AG08395 (cell line): ENCODE measurements around the gene BID.
"Not testable (repeated sequence)": the region's sequence is repeated elsewhere in the genome, so short reads cannot be mapped to it uniquely, and the experiment has no call there.

Experiments
- DNase-seq: peaks from one replicate; pipeline ENCODE4 v3.0.0; 2012; ENCODE audit warnings: mixed read lengths, low spot score

Gene BID

DNA sequence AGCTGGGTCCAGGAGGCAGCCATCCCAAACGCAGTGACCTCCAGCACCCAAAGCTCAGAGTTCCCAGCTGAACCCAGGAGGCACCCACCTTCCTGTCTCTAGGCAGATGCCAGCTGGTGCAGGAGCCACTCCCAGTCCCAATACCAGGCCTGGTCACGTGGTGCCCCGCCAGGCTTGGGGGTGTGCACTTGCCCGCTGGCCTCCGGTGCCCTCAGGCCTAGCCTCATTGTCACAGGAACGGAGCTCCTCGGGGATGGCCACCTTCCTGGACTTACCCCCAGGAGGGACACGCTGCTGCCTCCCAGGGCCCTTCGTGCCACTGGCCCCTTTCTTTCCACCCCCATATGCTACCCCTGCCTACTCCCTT lies 4.6 kb downstream of the BID start:
- no peak for DNase-seq

- DNase-seq, result no peak
Measured at GRCh38 chr22:17769013-17769715, 5.1 kb downstream of the BID start.

GRCh38 chr22:17767233-17768065 lies 6.8 kb downstream of the BID start:
- DNase-seq, result no peak

DNA sequence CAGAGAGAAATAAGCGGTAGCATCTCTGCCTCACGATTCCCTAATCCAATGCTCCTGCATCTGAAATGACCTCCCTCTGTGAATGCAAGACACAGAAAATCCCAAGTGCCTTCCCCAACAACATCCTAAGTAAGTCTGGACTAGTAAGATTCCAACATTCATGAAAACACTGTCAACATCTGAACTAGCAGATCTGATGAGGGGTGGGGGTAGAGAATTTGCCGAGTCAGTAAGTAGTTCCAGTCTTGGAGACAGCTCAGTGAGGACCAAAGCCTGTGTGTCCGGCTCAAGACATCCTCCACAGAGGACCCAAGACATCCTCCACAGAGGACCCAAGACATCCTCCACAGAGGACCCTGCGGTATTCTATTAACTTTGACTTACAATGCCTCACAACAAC lies 9.4 kb downstream of the BID start:
- not testable (repeated sequence) for DNase-seq

- no peak for DNase-seq
Measured at GRCh38 chr22:17764036-17764435, 10.2 kb downstream of the BID start.

DNA sequence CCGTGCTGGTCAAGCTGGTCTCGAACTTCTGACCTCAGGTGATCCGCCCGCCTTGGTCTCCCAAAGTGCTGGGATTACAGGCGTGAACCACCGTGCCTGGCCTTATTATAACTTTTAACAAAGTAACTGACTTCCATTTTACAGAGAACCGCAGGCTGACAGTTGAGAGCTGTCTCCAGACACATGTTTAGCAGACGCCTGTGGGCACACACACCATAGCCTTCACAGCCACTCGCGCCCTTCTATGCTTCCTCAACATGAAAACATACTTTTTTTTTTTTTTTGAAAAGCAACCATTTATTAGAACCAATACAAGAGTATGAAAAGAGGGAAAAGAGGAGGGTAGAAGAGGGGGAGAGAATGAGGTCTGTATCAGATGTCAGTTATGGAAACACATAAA lies 10.8 kb downstream of the BID start:
- not testable (repeated sequence) for DNase-seq

GRCh38 chr22:17761138-17761488 lies 13.2 kb downstream of the BID start:
- no peak for DNase-seq

GRCh38 chr22:17754233-17754925 lies 19.9 kb downstream of the BID start:
- no peak for DNase-seq

- DNase-seq, result no peak
Measured at GRCh38 chr22:17753401-17753989, 20.8 kb downstream of the BID start.

GRCh38 chr22:17751596-17751995 lies 22.7 kb downstream of the BID start:
- DNase-seq, result no peak

DNA sequence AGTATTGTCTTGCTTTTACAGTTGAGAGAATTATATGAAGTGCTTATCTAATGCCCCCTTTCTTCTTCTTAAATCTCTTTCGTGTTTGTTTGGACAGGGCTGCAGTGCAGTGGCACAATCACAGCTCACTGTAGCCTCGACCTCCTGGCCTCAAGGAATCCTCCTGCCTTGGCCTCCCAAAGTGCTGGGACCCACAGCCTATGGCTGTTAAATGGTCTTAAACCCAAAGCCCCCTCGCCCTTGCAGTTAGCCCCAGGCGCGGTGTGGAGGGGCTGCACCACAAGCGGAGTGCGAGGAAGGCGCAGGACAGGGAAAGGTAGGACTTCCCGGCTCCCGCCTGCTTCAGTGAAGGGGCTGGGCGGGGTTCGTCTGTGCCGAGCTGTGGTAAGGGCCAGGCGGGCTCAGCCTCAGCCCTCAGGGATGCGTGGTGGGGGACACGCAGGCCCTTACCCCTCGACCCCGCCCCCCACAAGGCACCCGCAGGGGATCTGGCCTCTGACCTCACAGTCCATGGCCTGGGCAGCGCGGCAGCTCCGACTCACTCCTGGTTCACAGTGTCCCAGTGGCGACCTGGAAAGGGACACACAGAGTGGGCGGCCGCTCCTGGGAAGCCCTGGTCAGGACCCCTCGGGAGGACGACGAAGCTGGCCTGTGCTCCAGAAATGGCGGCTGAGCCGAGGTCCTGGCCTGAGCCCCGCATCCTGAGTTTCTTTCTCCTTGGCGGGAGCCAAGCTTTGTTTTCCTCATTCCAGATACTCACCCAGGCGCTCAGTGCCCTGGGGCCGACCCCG lies 24.5 kb downstream of the BID start:
- DNase-seq, result no peak

DNA sequence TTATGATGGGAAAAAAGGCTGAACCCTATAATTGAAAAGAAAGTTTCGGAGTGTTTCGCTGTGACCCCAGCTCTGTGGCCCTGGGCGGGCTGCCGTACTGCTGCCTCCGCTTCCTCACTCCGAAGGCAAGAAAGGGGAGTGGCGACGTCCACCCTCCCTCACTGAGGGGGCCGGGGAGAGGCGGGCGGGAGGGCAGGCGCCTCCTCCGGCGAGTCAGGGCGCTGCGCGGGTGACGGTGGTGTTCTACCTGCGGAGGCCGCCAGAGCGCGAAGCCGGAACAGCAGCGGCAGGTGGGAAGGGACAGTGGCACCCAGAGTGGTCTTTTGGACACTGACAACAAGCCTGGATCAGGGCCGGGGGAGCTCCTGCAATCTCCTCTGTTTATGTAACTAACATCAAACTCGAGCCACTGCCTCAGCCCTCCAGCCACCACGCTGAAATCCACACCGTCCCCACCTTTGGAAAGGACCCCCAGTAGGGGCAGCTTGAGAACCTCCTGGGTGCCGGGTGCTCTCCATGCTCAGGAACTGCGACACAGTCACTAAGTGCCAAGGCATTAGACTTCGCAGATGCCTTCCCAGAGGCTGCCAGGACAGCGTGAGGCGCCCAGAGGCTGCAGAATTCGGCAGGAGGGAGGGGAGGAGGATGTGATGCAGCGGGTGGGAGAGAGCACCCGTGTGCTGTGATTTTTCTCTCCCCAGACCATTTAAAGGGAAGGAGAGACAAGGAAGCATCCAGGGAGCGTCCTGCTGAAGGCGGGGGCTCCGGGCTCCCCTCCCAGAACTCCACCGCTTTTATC lies 25.5 kb downstream of the BID start:
- no peak for DNase-seq

DNA sequence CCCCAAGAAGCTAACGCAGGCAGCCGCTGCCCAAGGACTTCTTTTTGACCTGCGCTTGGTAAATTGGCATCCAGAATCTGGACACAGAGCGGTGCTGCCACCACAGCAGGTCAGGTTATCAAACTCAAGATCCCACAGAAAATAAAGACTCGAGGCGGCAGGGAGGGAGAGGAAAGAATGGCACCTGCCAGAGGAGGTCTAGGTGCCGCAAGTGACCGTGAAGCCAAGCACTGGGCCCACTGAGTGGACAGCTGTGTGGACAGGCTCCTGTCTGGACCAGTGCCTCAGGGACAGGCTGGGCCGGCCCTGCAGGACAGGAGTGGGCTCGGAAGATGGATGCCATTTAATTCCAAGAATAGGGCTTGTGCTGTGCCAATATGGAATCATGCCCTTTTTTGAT lies 27.4 kb downstream of the BID start:
- no peak for DNase-seq

- no peak for DNase-seq
Measured at GRCh38 chr22:17744430-17744829, 29.8 kb downstream of the BID start.

DNA sequence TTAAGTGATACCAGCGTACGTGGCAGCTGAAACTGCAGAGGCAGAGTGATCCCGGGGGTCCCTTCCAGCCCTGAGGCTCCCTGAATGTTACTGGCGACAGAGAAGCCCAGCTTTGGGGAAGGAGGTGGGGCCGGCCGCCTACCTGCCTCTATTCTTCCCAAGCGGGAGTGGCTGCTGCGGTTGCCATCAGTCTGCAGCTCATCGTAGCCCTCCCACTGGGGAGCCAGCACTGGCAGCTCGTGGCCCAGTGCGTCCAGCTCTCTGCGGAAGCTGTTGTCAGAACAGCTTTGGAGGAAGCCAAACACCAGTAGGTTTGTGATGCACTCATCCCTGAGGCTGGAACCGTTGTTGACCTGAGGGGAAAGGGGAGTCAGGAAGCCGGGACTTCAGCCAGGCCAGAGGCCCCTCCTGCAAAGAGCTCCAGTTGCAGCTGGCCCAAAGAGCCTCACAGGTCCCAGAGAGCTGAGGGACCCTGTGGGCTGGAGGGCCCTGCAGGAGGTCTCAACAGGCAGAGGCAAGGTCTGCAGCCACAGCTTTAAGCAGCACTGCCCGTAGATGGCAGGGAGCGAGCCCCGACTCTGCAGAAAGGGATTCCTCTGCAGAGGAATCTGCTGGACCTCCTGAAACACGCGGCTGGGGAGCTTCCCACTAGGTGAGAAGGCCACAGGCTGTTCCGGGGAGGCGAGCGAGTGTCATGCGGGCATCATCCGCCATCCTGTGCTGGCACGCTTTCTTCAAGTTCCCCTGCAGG lies 30.4 kb downstream of the BID start:
- no peak for DNase-seq

DNA sequence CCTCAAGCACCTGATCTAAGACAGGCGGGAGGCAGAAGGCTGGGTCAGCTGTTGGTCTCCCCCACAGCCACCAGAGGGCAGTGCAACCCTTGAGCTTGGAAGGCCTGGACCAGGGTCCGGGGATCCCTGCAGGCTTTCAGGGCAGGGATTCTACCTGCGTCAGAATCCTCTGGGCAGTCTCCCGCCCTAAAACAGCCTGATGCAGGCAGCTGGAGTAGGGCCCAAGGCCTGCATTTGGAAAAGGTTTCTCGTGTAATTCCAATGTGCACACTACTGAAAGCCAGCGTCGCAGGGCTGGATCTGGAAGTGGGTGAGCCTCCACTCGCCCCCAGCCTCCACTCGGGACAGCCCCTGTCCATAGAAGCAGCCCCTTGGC lies 31.8 kb downstream of the BID start:
- peak; percentile 88 for DNase-seq

- DNase-seq, result no peak
Measured at GRCh38 chr22:17741866-17742526, 32.3 kb downstream of the BID start.

DNA sequence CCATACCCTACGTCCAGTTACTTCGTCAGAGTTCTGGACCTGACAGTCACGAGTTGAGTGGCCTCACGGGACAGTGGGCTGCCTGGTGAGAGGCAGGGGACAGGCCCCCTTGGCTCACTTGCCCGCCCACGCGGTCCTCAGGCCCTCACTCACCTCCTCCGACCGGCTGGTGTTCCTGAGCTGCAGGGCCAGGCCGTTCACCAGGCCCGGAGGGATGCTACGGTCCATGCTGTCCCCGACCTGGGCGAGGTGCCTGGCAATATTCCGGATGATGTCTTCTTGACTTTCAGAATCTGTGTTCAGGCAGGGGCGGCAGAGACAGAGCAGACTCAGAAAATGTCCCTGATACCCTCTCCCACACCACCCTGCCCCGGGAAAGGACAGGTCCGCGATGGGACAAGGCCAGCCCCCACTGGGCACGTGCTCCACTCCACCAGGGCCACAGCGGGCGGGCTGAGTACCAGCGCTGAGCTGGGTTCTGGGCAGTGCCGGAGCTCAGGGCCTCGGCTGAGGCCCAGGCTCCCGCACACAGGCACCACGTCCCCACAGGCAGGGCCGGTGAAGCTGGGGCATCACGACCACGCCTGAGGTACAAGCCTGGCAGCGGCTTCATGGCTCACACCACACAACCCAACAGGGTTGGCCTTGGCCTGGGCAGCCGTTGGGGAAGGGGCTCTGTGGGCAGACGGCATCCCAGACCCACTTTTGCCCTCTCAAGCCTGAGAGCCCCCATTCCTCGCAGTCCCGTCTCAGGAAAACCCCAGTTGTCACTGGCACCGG lies 34.9 kb downstream of the BID start:
- DNase-seq, result no peak
